Naive thymus-derived CD8-positive, alpha-beta T cell (primary cell): Measurements from ENCODE around the gene SLC48A1. TPM values are rescaled to one million over a fixed set of nuclear protein-coding genes. Genes with fewer than 3 reads are reported as not detected.

Source experiments
- ATAC-seq, 2 donors: fragments of 150-1000 bp; cut with Tn5 transposase in 1 of 2; sonication (Bioruptor Pico), chemical (Tn5 transposase) in 1 of 2; 1 replicate in 1 of 2; 2 replicates in 1 of 2; pipeline ENCODE4 v1.10.0; 2021; ENCODE audit warnings: mild to moderate bottlenecking in 2 of 2, moderate library complexity in 2 of 2
- POLR2A ChIA-PET: fragments of 350-600 bp; sonication (Branson Sonifier 250); formaldehyde crosslinking; loops from one replicate; lab custom pipeline; 2021; ENCODE audit warnings: antibody characterized with exemption; lab: Charles Lee
- DNase-seq, 10 donors: peaks; one replicate each; pipeline versions ENCODE4 v3.0.0 to v3.0.0-alpha.2; 2020 to 2022
- H3K27ac Mint-ChIP-seq, 10 donors: one replicate each; pipeline ENCODE4 v1.8.0; 2020 to 2022; ENCODE audit warnings: mild to moderate bottlenecking in 10 of 10, mixed read lengths in 10 of 10, moderate library complexity in 4 of 10, inconsistent platforms in 1 of 10
- H3K27me3 Mint-ChIP-seq, 5 donors: one replicate each; pipeline ENCODE4 v1.8.0; 2021 to 2022; ENCODE audit warnings: mixed read lengths in 5 of 5
- H3K36me3 Mint-ChIP-seq, 3 donors: one replicate each; pipeline ENCODE4 v1.8.0; 2020 to 2022; ENCODE audit warnings: mixed read lengths in 3 of 3, mild to moderate bottlenecking in 2 of 3, inconsistent platforms in 1 of 3
- H3K4me1 Mint-ChIP-seq, 4 donors: one replicate each; pipeline ENCODE4 v1.8.0; 2021 to 2022; ENCODE audit warnings: mixed read lengths in 4 of 4
- H3K4me3 Mint-ChIP-seq, 10 donors: one replicate each; pipeline ENCODE4 v1.8.0; 2020 to 2022; ENCODE audit warnings: mild to moderate bottlenecking in 10 of 10, mixed read lengths in 10 of 10, moderate library complexity in 6 of 10, inconsistent platforms in 1 of 10
- H3K9me3 Mint-ChIP-seq, 9 donors: one replicate each; pipeline ENCODE4 v1.8.0; 2020 to 2022; ENCODE audit warnings: mixed read lengths in 9 of 9, mild to moderate bottlenecking in 3 of 9, inconsistent platforms in 1 of 9, moderate library complexity in 1 of 9
- polyA plus RNA-seq, 3 donors: library from polyadenylated mRNA; unstranded; fragments of 300-500 nt; fragmentation: Illumina TruSeq; gene quantifications; one replicate each; pipeline ENCODE4 v1.2.3, GENCODE V29; 2021
- total RNA-seq, 8 experiments: library from RNA in 2 of 8; stranded (reverse) in 2 of 8; gene quantifications; one replicate each; pipeline ENCODE4 v1.2.3 and lab custom pipeline; 2021 to 2026

Gene SLC48A1
- total and polyA plus RNA-seq, 5 experiments from 2014 or later, result 9.4 to 12.8 (median 11.5) TPM

- Mint-ChIP-seq H3K4me3 (peak overlapping the region; percentile 87 to 99 (median 95)), H3K4me1 (peaks cover 60 to 90% (median 82%) of the 10 kb centered on the region in 4 donors), H3K27me3 (no peaks in the 10 kb centered on the region), H3K9me3 (no peaks in the 10 kb centered on the region), H3K36me3 (peaks cover 0 to 6% (median 1%) of the 10 kb centered on the region in 3 donors), H3K27ac (peak overlapping the region; percentile 91 to 99 (median 94))
- DNase-seq (peak in 3 of 10 donors; percentile 35 to 44 (median 37)), ATAC-seq (peak; percentile 3 to 21)
- POLR2A ChIA-PET, result interaction anchor here (1.0 to 22.6 kb wide), 13 partner anchors 9 to 113 kb away, joined by 3 to 514 read pairs (median 5); partner anchors contain the start of gene RPAP3
These were observed 46.3 kb downstream of the SLC48A1 start for GRCh38 chr12:47819138-47819895.

GRCh38 chr12:47819896-47820630 lies 47.0 kb downstream of the SLC48A1 start, which contains the start of gene HDAC7:
TSS of gene HDAC7 (minus strand) at chr12:47819903. CDS start at chr12:47819785, 118 bp downstream.
- ATAC-seq (peak; percentile 64 to 66), DNase-seq (peak; percentile 47 to 84 (median 62))
- POLR2A ChIA-PET, result interaction anchor here (0.7 to 22.6 kb wide), 10 partner anchors 9 to 114 kb away, joined by 3 to 514 read pairs (median 4); partner anchors contain the start of gene RPAP3
- H3K36me3 Mint-ChIP-seq, result peaks cover 0 to 6% (median 1%) of the 10 kb centered on the region in 3 donors
- peaks cover 59 to 90% (median 82%) of the 10 kb centered on the region in 4 donors for H3K4me1 Mint-ChIP-seq
- H3K9me3 Mint-ChIP-seq, result no peaks in the 10 kb centered on the region
- H3K27ac Mint-ChIP-seq, result peak within 1 kb of the TSS; percentile 94 to 99 (median 98)
- no peaks in the 10 kb centered on the region for H3K27me3 Mint-ChIP-seq
- H3K4me3 Mint-ChIP-seq, result peak within 1 kb of the TSS; percentile 90 to 99 (median 95)

GRCh38 chr12:47820631-47821345 lies 47.8 kb downstream of the SLC48A1 start:
- Mint-ChIP-seq H3K27ac (peak overlapping the region; percentile 83 to 99 (median 96)), H3K9me3 (no peaks in the 10 kb centered on the region), H3K27me3 (no peaks in the 10 kb centered on the region), H3K4me3 (peak overlapping the region; percentile 80 to 96 (median 90)), H3K36me3 (peaks cover 0 to 6% (median 1%) of the 10 kb centered on the region in 3 donors), H3K4me1 (peaks cover 60 to 90% (median 82%) of the 10 kb centered on the region in 4 donors)
- POLR2A ChIA-PET, result interaction anchor here (0.7 to 22.6 kb wide), 8 partner anchors 10 to 115 kb away, joined by 3 to 514 read pairs (median 6); partner anchors contain the start of gene RPAP3
- DNase-seq (no peak), ATAC-seq (no peak)

- Mint-ChIP-seq H3K9me3 (no peaks in the 10 kb centered on the region), H3K4me3 (peak overlapping the region; percentile 36 to 96 (median 90)), H3K4me1 (peaks cover 61 to 90% (median 82%) of the 10 kb centered on the region in 4 donors), H3K36me3 (peaks cover 0 to 6% (median 1%) of the 10 kb centered on the region in 3 donors), H3K27ac (peak overlapping the region; percentile 75 to 99 (median 96)), H3K27me3 (no peaks in the 10 kb centered on the region)
- DNase-seq, result no peak
- POLR2A ChIA-PET, result interaction anchor here (6.4 to 22.6 kb wide), 3 partner anchors 10 to 17 kb away, joined by 66 to 514 read pairs (median 132); no protein-coding TSS in a partner anchor
- ATAC-seq, result no peak
These were observed 48.3 kb downstream of the SLC48A1 start for GRCh38 chr12:47821346-47821706.

- POLR2A ChIA-PET, result interaction anchor here (1.1 to 22.6 kb wide), 5 partner anchors 9 to 36 kb away, joined by 3 to 514 read pairs (median 66); no protein-coding TSS in a partner anchor
- Mint-ChIP-seq H3K36me3 (peaks cover 0 to 4% (median 0%) of the 10 kb centered on the region in 3 donors), H3K9me3 (no peaks in the 10 kb centered on the region), H3K4me3 (peak overlapping the region in 9 of 10 donors; percentile 11 to 80 (median 20)), H3K27me3 (no peaks in the 10 kb centered on the region), H3K4me1 (peaks cover 60 to 89% (median 84%) of the 10 kb centered on the region in 4 donors), H3K27ac (peak overlapping the region; percentile 68 to 99 (median 96))
- no peak for ATAC-seq
- DNase-seq, result no peak
These were observed 49.4 kb downstream of the SLC48A1 start for GRCh38 chr12:47822401-47822800.

GRCh38 chr12:47822863-47823262 lies 49.8 kb downstream of the SLC48A1 start:
- H3K4me3 Mint-ChIP-seq, result peak overlapping the region in 8 of 10 donors; percentile 2 to 83 (median 48)
- peak overlapping the region; percentile 86 to 99 (median 96) for H3K27ac Mint-ChIP-seq
- ATAC-seq, result no peak
- H3K27me3 Mint-ChIP-seq, result no peaks in the 10 kb centered on the region
- peaks cover 56 to 86% (median 81%) of the 10 kb centered on the region in 4 donors for H3K4me1 Mint-ChIP-seq
- no peaks in the 10 kb centered on the region for H3K36me3 Mint-ChIP-seq
- no peak for DNase-seq
- POLR2A ChIA-PET, result interaction anchor here (1.7 to 22.6 kb wide), 4 partner anchors 9 to 19 kb away, joined by 5 to 514 read pairs (median 99); no protein-coding TSS in a partner anchor
- no peaks in the 10 kb centered on the region for H3K9me3 Mint-ChIP-seq

GRCh38 chr12:47823422-47824086 lies 50.5 kb downstream of the SLC48A1 start:
- POLR2A ChIA-PET, result interaction anchor here (1.6 to 7.3 kb wide), 6 partner anchors 9 to 57 kb away, joined by 5 to 132 read pairs (median 16); no protein-coding TSS in a partner anchor
- H3K27me3 Mint-ChIP-seq, result no peaks in the 10 kb centered on the region
- peaks cover 51 to 86% (median 82%) of the 10 kb centered on the region in 4 donors for H3K4me1 Mint-ChIP-seq
- ATAC-seq (no peak), DNase-seq (no peak)
- H3K27ac Mint-ChIP-seq, result peak overlapping the region; percentile 92 to 99 (median 96)
- H3K9me3 Mint-ChIP-seq, result no peaks in the 10 kb centered on the region
- H3K36me3 Mint-ChIP-seq, result no peaks in the 10 kb centered on the region
- peak overlapping the region; percentile 5 to 90 (median 80) for H3K4me3 Mint-ChIP-seq

GRCh38 chr12:47824198-47824597 lies 51.2 kb downstream of the SLC48A1 start:
- Mint-ChIP-seq H3K27me3 (no peaks in the 10 kb centered on the region), H3K36me3 (no peaks in the 10 kb centered on the region), H3K9me3 (no peaks in the 10 kb centered on the region), H3K27ac (peak overlapping the region; percentile 92 to 99 (median 96)), H3K4me1 (peaks cover 53 to 89% (median 87%) of the 10 kb centered on the region in 4 donors), H3K4me3 (peak overlapping the region; percentile 49 to 90 (median 80))
- POLR2A ChIA-PET, result interaction anchor here (0.8 to 2.3 kb wide), 6 partner anchors 9 to 57 kb away, joined by 4 to 25 read pairs (median 10); no protein-coding TSS in a partner anchor
- peak in 7 of 10 donors; percentile 40 to 77 (median 62) for DNase-seq
- ATAC-seq, result peak; percentile 66 to 71

GRCh38 chr12:47824635-47825034 lies 51.6 kb downstream of the SLC48A1 start:
- Mint-ChIP-seq H3K27ac (peak overlapping the region; percentile 92 to 99 (median 96)), H3K36me3 (no peaks in the 10 kb centered on the region), H3K4me1 (peaks cover 54 to 93% (median 91%) of the 10 kb centered on the region in 4 donors), H3K9me3 (no peaks in the 10 kb centered on the region), H3K4me3 (peak overlapping the region; percentile 49 to 90 (median 80)), H3K27me3 (no peaks in the 10 kb centered on the region)
- ATAC-seq (no peak), DNase-seq (no peak)
- POLR2A ChIA-PET, result interaction anchor here (0.5 to 2.3 kb wide), 7 partner anchors 8 to 259 kb away, joined by 3 to 25 read pairs (median 5); no protein-coding TSS in a partner anchor

GRCh38 chr12:47825173-47825639 lies 52.2 kb downstream of the SLC48A1 start:
- DNase-seq (no peak), ATAC-seq (no peak)

More at GRCh38 chr12:47825173-47825639, 52.2 kb downstream of the SLC48A1 start:
- POLR2A ChIA-PET, result interaction anchor here (0.8 to 2.3 kb wide), 6 partner anchors 8 to 58 kb away, joined by 4 to 25 read pairs (median 10); no protein-coding TSS in a partner anchor
- Mint-ChIP-seq H3K27me3 (no peaks in the 10 kb centered on the region), H3K27ac (peak overlapping the region; percentile 92 to 99 (median 96)), H3K9me3 (no peaks in the 10 kb centered on the region), H3K4me3 (peak overlapping the region in 7 of 10 donors; percentile 75 to 90 (median 83)), H3K36me3 (no peaks in the 10 kb centered on the region), H3K4me1 (peaks cover 54 to 94% (median 90%) of the 10 kb centered on the region in 4 donors)
